Smooth muscle cell (in vitro differentiated cells): ENCODE measurements around the gene GFRA1. TPM values are rescaled to one million over a fixed set of nuclear protein-coding genes. Genes with fewer than 3 reads are reported as not detected.

Source experiments
- DNase-seq: peaks from one replicate; lab custom pipeline; 2025; ENCODE audit not compliant: unreplicated experiment; lab: John Stamatoyannopoulos, UW
- H2AFZ ChIP-seq: fragments of 200-600 bp; sonication (generic); 2 replicates; pipeline ENCODE4 v1.6.0; 2016; ENCODE audit warnings: antibody characterized with exemption, low read depth, mild to moderate bottlenecking
- H3F3A ChIP-seq: fragments of 200-600 bp; sonication (generic); 2 replicates; pipeline ENCODE4 v1.6.0; 2017; ENCODE audit warnings: antibody characterized with exemption, low read depth
- H3K27ac ChIP-seq: fragments of 200-600 bp; sonication (generic); 2 replicates; pipeline ENCODE4 v1.5.1; 2016; ENCODE audit warnings: low read depth, mild to moderate bottlenecking
- H3K27me3 ChIP-seq: fragments of 200-600 bp; sonication (generic); 2 replicates; pipeline ENCODE4 v1.6.1; 2016; ENCODE audit warnings: low read depth, mild to moderate bottlenecking
- H3K36me3 ChIP-seq: fragments of 200-600 bp; sonication (generic); 2 replicates; pipeline ENCODE4 v1.5.1; 2016; ENCODE audit warnings: low read depth
- H3K4me1 ChIP-seq: fragments of 200-600 bp; sonication (generic); 2 replicates; pipeline ENCODE4 v1.5.1; 2016; ENCODE audit warnings: low read depth
- H3K4me2 ChIP-seq: fragments of 200-600 bp; sonication (generic); 2 replicates; pipeline ENCODE4 v1.6.0; 2016; ENCODE audit warnings: mild to moderate bottlenecking
- H3K4me3 ChIP-seq: fragments of 200-600 bp; sonication (generic); 2 replicates; pipeline ENCODE4 v1.5.1; 2016; ENCODE audit warnings: mild to moderate bottlenecking
- H3K79me2 ChIP-seq: fragments of 200-600 bp; sonication (generic); 2 replicates; pipeline ENCODE4 v1.6.0; 2016; ENCODE audit warnings: low read depth, mild to moderate bottlenecking
- H3K9ac ChIP-seq: fragments of 200-600 bp; sonication (generic); 2 replicates; pipeline ENCODE4 v1.6.0; 2016; ENCODE audit warnings: low read depth
- H3K9me3 ChIP-seq: fragments of 200-600 bp; sonication (generic); replicated peaks from 2 replicates; pipeline ENCODE4 v1.5.1; 2016; ENCODE audit warnings: low read depth
- H4K20me1 ChIP-seq: fragments of 200-600 bp; sonication (generic); 2 replicates; pipeline ENCODE4 v1.6.0; 2016; ENCODE audit warnings: low read depth
- WGBS: methylation state at CpG from one replicate; pipeline ENCODE4 v1.1.7; 2016; ENCODE audit warnings: low lambda C conversion rate; 5-methylcytosine and 5-hydroxymethylcytosine counted together
- polyA plus RNA-seq: library from polyadenylated mRNA; unstranded; fragments of >200 nt; fragmentation: Nextera tagmentation; extraction: Ambion mirVana; gene quantifications from 2 replicates; pipeline ENCODE4 v1.2.1, GENCODE V29; 2016
- total RNA-seq: library from RNA; depleted of rRNA; stranded (reverse); fragments of >200 nt; gene quantifications from 2 replicates; pipeline ENCODE4 v1.2.3, GENCODE V29; 2014
- TF ChIP-seq, protein P1 (sequence below): fragments of 200-600 bp; sonication (generic); IDR thresholded peaks from 2 replicates; pipeline ENCODE4 v1.5.1; 2017; ENCODE audit warnings: borderline replicate concordance, mild to moderate bottlenecking, antibody characterized with exemption; ENCODE audit not compliant: insufficient read depth, poor library complexity, severe bottlenecking

GFRA1 gene
- total and polyA plus RNA-seq, 2 experiments from 2014 or later: 1.3 to 1.9 TPM

DNA sequence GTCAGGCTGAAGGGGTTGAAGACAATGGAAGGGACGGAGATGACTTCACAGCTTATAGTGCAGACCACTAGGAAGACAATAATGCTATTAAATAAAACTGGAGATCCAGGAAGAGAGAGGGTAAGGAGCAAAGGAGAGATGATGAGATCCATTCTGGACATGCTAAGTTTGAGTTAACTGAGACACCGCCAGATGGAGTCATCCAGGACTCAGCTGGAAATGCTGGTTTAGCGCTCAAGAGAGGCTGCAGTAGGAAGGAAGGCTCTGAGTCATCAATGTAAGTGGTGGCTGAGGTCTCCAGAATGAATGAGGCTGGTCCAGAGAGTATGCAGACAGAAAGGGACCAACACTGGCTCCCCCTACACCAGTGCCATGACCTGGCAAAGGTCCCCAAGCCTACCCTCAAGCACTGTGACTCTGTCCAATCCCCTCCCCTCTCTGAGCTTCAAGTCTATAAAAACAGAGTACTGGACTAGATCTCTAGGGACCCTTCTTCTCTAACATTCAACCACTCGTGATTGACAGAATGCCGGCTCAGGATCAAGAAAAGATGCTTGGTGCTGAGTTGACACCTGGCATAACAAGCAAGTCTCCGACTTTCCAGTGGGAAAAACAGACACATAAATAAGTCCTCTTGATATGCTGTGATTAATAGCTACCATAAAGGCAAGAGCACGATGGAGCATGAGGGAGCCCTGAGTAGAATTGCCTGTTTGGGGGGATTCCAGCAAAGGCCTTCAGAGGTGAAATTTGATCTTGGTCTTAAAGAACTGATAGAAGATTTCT is 8.9 kb downstream of the GFRA1 start:
- no peaks in the 10 kb centered on the region for H3K9me3 ChIP-seq
- no peaks in the 10 kb centered on the region for H3K79me2 ChIP-seq
- H3K27ac ChIP-seq: no peak overlapping the region
- no peaks in the 10 kb centered on the region for H4K20me1 ChIP-seq
- H2AFZ ChIP-seq: no peak overlapping the region
- H3K36me3 ChIP-seq: no peaks in the 10 kb centered on the region
- no peak for DNase-seq
- TF ChIP-seq, protein P1, sequence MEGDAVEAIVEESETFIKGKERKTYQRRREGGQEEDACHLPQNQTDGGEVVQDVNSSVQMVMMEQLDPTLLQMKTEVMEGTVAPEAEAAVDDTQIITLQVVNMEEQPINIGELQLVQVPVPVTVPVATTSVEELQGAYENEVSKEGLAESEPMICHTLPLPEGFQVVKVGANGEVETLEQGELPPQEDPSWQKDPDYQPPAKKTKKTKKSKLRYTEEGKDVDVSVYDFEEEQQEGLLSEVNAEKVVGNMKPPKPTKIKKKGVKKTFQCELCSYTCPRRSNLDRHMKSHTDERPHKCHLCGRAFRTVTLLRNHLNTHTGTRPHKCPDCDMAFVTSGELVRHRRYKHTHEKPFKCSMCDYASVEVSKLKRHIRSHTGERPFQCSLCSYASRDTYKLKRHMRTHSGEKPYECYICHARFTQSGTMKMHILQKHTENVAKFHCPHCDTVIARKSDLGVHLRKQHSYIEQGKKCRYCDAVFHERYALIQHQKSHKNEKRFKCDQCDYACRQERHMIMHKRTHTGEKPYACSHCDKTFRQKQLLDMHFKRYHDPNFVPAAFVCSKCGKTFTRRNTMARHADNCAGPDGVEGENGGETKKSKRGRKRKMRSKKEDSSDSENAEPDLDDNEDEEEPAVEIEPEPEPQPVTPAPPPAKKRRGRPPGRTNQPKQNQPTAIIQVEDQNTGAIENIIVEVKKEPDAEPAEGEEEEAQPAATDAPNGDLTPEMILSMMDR: no peak
- H3K4me1 ChIP-seq: no peaks in the 10 kb centered on the region
- H3F3A ChIP-seq: no peaks in the 10 kb centered on the region
- H3K4me3 ChIP-seq: no peak overlapping the region
- no peak overlapping the region for H3K9ac ChIP-seq
- H3K4me2 ChIP-seq: no peak overlapping the region
- WGBS: 82% methylated on average over 7 of the region's 7 CpGs
- peaks cover 57% of the 10 kb centered on the region for H3K27me3 ChIP-seq

DNA sequence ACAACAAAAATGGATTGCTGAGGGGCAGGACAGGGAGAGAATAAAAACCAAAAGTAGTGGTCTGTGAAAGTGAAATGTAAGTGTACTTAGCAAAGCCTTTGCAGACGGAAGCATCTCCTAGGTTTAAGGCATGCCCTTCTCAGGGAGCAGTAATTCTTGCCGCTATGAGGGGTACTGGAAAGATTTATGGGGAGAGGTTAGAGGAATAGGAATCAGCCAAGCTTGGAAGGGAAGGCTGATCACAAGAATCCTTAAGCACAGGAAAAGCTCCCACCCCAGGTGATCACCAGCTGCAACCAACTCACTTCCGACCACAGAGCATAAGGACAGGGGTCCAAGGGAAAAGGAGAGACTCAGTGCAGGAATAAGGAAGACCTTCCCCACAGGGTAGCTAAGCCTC is 10.3 kb downstream of the GFRA1 start:
- H3K9ac ChIP-seq: no peak overlapping the region
- H3F3A ChIP-seq: no peaks in the 10 kb centered on the region
- H3K4me3 ChIP-seq: no peak overlapping the region
- H3K79me2 ChIP-seq: no peaks in the 10 kb centered on the region
- 95% methylated on average over 3 of the region's 3 CpGs for WGBS
- H3K27ac ChIP-seq: no peak overlapping the region
- no peaks in the 10 kb centered on the region for H3K4me1 ChIP-seq
- DNase-seq: no peak
- no peak overlapping the region for H3K4me2 ChIP-seq
- no peaks in the 10 kb centered on the region for H4K20me1 ChIP-seq
- H3K36me3 ChIP-seq: no peaks in the 10 kb centered on the region
- peaks cover 44% of the 10 kb centered on the region for H3K27me3 ChIP-seq
- H3K9me3 ChIP-seq: no peaks in the 10 kb centered on the region
- no peak overlapping the region for H2AFZ ChIP-seq
- TF ChIP-seq, protein P1: no peak

DNA sequence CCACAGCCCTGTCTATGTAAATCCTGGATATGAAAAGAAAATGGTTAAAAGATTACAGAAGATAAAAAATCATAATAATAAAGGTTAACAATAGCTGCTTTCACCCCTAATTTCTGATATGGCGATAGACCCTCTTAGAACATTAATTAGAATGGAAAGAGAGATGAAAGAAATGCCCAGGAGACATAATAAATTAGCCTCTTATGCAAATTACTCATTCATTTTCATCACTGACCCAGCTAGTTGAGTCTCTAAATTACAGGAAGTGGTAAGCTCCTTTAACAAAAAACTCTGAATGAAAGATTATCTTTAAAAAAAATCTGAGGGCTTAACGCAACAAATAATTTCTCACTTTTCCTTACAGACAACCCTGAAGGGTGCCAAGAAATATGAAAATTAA is 12.4 kb downstream of the GFRA1 start:
- Histone ChIP-seq H3K4me1 (no peaks in the 10 kb centered on the region), H3F3A (no peaks in the 10 kb centered on the region), H3K9me3 (no peaks in the 10 kb centered on the region), H3K9ac (no peak overlapping the region), H3K4me3 (no peak overlapping the region), H2AFZ (no peak overlapping the region), H4K20me1 (no peaks in the 10 kb centered on the region), H3K4me2 (no peak overlapping the region), H3K27ac (no peak overlapping the region), H3K36me3 (no peaks in the 10 kb centered on the region), H3K79me2 (no peaks in the 10 kb centered on the region), H3K27me3 (peaks cover 33% of the 10 kb centered on the region)
- TF ChIP-seq, protein P1: no peak
- DNase-seq: no peak
- WGBS: 79% methylated on average over 2 of the region's 2 CpGs

DNA sequence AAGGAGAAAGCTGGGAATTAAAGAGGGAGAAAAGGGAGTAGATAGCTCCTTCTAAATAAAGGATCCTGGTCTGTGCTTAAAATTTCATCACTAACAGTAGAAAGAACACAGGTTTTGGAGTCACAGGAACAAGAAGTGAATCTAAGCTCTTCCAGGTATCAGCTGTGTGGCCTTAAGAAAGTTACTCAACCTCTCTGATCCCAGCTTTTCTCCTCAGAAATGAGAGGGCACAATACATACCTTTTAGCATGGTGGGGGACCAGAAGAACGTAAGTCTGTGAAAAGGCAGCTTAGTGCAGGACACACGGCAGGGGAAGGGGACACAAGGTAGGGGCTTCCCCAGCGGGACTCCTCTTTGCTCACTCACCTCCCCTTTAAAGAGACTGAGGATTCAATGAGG is 13.4 kb downstream of the GFRA1 start:
- Histone ChIP-seq H3K9ac (no peak overlapping the region), H3F3A (no peaks in the 10 kb centered on the region), H4K20me1 (no peaks in the 10 kb centered on the region), H3K9me3 (no peaks in the 10 kb centered on the region), H3K36me3 (no peaks in the 10 kb centered on the region), H3K27me3 (peaks cover 33% of the 10 kb centered on the region), H3K4me3 (no peak overlapping the region), H3K79me2 (no peaks in the 10 kb centered on the region), H3K4me1 (no peaks in the 10 kb centered on the region), H3K27ac (no peak overlapping the region), H3K4me2 (no peak overlapping the region), H2AFZ (no peak overlapping the region)
- DNase-seq: no peak
- TF ChIP-seq, protein P1: no peak
- 87% methylated on average over 3 of the region's 3 CpGs for WGBS
